B cell (primary cell): ENCODE results near the gene NUBPL. TPM values are rescaled to one million over a fixed set of nuclear protein-coding genes. Genes with fewer than 3 reads are reported as not detected.

ENCODE experiments used
- ATAC-seq: fragments of 200-7000 bp; cut with Tn5 transposase; one replicate; pipeline ENCODE4 v1.10.0; 2021; ENCODE audit warnings: low read depth, mild to moderate bottlenecking, moderate number of reproducible peaks, moderate library complexity
- CTCF ChIA-PET: fragments of 350-600 bp; sonication (Branson Sonifier 250); formaldehyde crosslinking; loops from one replicate; lab custom pipeline; 2021; ENCODE audit warnings: antibody characterized with exemption, inconsistent platforms; lab: Charles Lee
- POLR2A ChIA-PET: fragments of 350-600 bp; sonication (Branson Sonifier 250); formaldehyde crosslinking; loops from one replicate; lab custom pipeline; 2021; ENCODE audit warnings: antibody characterized with exemption; lab: Charles Lee
- DNase-seq: peaks from one replicate; pipeline ENCODE4 v3.0.0; 2013
- H2AFZ ChIP-seq: 2 replicates; pipeline ENCODE4 v1.6.1; 2012; ENCODE audit warnings: mild to moderate bottlenecking, low read depth, low read length; ENCODE audit not compliant: insufficient read depth, poor library complexity, severe bottlenecking
- H3K27ac ChIP-seq, 2 donors: 1 replicate in 1 of 2; 2 replicates in 1 of 2; pipeline ENCODE4 v1.5.1; 2012 to 2013; ENCODE audit warnings: low read length in 2 of 2, mild to moderate bottlenecking in 2 of 2, moderate library complexity in 1 of 2
- H3K27me3 ChIP-seq, 4 experiments: fragments of 200-600 bp in 1 of 4; sonication (generic) in 1 of 4; replicated peaks in 1 of 4; 1 replicate in 2 of 4; 2 replicates in 2 of 4; pipeline versions ENCODE4 v1.6.1 to v1.7.0; 2013 to 2016; ENCODE audit warnings: low read length in 3 of 4, mild to moderate bottlenecking in 2 of 4, mixed read lengths in 1 of 4, moderate library complexity in 1 of 4; ENCODE audit not compliant: insufficient read depth in 4 of 4, control insufficient read depth in 3 of 4; ENCODE audit errors: control extremely low read depth in 1 of 4
- H3K36me3 ChIP-seq, 2 experiments: replicated peaks in 1 of 2; 1 replicate in 1 of 2; 2 replicates in 1 of 2; pipeline versions ENCODE4 v1.6.1 to v1.7.1; 2013; ENCODE audit warnings: low read length in 1 of 2; ENCODE audit not compliant: insufficient read depth in 2 of 2, control insufficient read depth in 1 of 2; ENCODE audit errors: control extremely low read depth in 1 of 2, extremely low read depth in 1 of 2
- H3K4me1 ChIP-seq, 2 donors: fragments of 200-600 bp in 1 of 2; sonication (generic) in 1 of 2; 1 replicate in 1 of 2; 2 replicates in 1 of 2; pipeline versions ENCODE4 v1.5.1 to v1.6.1; 2013 to 2017; ENCODE audit warnings: low read length in 2 of 2; ENCODE audit not compliant: control insufficient read depth in 2 of 2, insufficient read depth in 2 of 2
- H3K4me2 ChIP-seq: replicated peaks from 2 replicates; pipeline ENCODE3; 2012; ENCODE audit warnings: mild to moderate bottlenecking, low read depth, low read length; ENCODE audit not compliant: poor library complexity, severe bottlenecking
- H3K4me3 ChIP-seq, 5 experiments: fragments of 200-600 bp in 1 of 5; sonication (generic) in 1 of 5; 1 replicate in 3 of 5; 2 replicates in 2 of 5; pipeline versions ENCODE4 v1.5.1 to v1.7.0; 2011 to 2016; ENCODE audit warnings: low read length in 4 of 5, mild to moderate bottlenecking in 4 of 5, low read depth in 2 of 5, control low read depth in 1 of 5, moderate library complexity in 1 of 5; ENCODE audit not compliant: insufficient read depth in 1 of 5; ENCODE audit errors: control extremely low read depth in 1 of 5, extremely low read depth in 1 of 5
- H3K79me2 ChIP-seq: fragments of 200-600 bp; sonication (generic); one replicate; pipeline ENCODE4 v1.6.0; 2016; ENCODE audit warnings: low read length; ENCODE audit not compliant: control insufficient read depth, insufficient read depth
- H3K9ac ChIP-seq: fragments of 200-600 bp; sonication (generic); 2 replicates; pipeline ENCODE4 v1.6.1; 2017; ENCODE audit warnings: mild to moderate bottlenecking, low read length, moderate library complexity
- H3K9me3 ChIP-seq, 3 donors: one replicate each; pipeline versions ENCODE4 v1.6.1 to v1.7.1; 2013; ENCODE audit warnings: low read length in 2 of 3; ENCODE audit not compliant: control insufficient read depth in 2 of 3, insufficient read depth in 1 of 3; ENCODE audit errors: control extremely low read depth in 1 of 3
- H4K20me1 ChIP-seq: 2 replicates; pipeline ENCODE4 v1.6.0; 2012; ENCODE audit warnings: mild to moderate bottlenecking, low read length; ENCODE audit not compliant: insufficient read depth, control insufficient read depth, poor library complexity, severe bottlenecking
- H3K27ac Mint-ChIP-seq: one replicate; pipeline ENCODE4 v1.8.0; 2021; ENCODE audit warnings: mixed read lengths
- H3K27me3 Mint-ChIP-seq: one replicate; pipeline ENCODE4 v1.8.0; 2021; ENCODE audit warnings: mixed read lengths
- H3K4me1 Mint-ChIP-seq: one replicate; pipeline ENCODE4 v1.8.0; 2021; ENCODE audit warnings: mixed read lengths
- H3K4me3 Mint-ChIP-seq: one replicate; pipeline ENCODE4 v1.8.0; 2021; ENCODE audit warnings: mixed read lengths
- H3K9me3 Mint-ChIP-seq: one replicate; pipeline ENCODE4 v1.8.0; 2022; ENCODE audit warnings: mixed read lengths; ENCODE audit not compliant: insufficient read depth
- CTCF ChIP-seq: fragments of 200-600 bp; IDR thresholded peaks from one replicate; pipeline ENCODE4 v1.8.0; 2022; ENCODE audit warnings: antibody characterized with exemption, mild to moderate bottlenecking
- EZH2 ChIP-seq: IDR thresholded peaks from 2 replicates; pipeline ENCODE4 v1.6.1; 2012; ENCODE audit warnings: borderline replicate concordance, low read depth, mild to moderate bottlenecking, moderate library complexity, low read length; ENCODE audit not compliant: insufficient read depth, poor library complexity, severe bottlenecking
- WGBS: methylation state at CpG from one replicate; pipeline ENCODE4 v1.1.5; 2013; ENCODE audit warnings: missing lambda C conversion rate; ENCODE audit not compliant: insufficient coverage; 5-methylcytosine and 5-hydroxymethylcytosine counted together
- intact Hi-C: fragments of 100-400 bp; cut with micrococcal nuclease; formaldehyde crosslinking; loops from one replicate; pipeline ENCODE4 v1.10.0; 2022
- polyA plus RNA-seq: library from polyadenylated mRNA; depleted of rRNA; stranded (reverse); fragments of >200 nt; gene quantifications from 2 replicates; pipeline ENCODE4 v1.2.3, GENCODE V29; 2012
- total RNA-seq, 2 donors: library from RNA; stranded (reverse); fragments of 120-200 nt in 1 of 2; gene quantifications; 1 replicate in 1 of 2; 2 replicates in 1 of 2; pipeline versions ENCODE4 v1.2.3 to v1.2.4, GENCODE V29; 2013 to 2022

Gene NUBPL
- total and polyA plus RNA-seq, 2 donors (not counting 1 experiment from before 2014, with no cell fraction given), result 1.9 to 14.2 TPM

- Histone ChIP-seq H3K27ac (no peak overlapping the region), H3K27me3 (no peaks in the 10 kb centered on the region), H2AFZ (no peak overlapping the region), H3K79me2 (no peaks in the 10 kb centered on the region), H3K9me3 (no peaks in the 10 kb centered on the region), H4K20me1 (no peaks in the 10 kb centered on the region), H3K4me3 (no peak overlapping the region), H3K4me1 (peaks cover 0 to 6% of the 10 kb centered on the region in 2 donors), H3K9ac (no peak overlapping the region), H3K36me3 (no peaks in the 10 kb centered on the region), H3K4me2 (no peak overlapping the region)
- DNase-seq (no peak), ATAC-seq (no peak)
- intact Hi-C loops, result no loop called here
- CTCF ChIA-PET, result no interaction called here
- Mint-ChIP-seq H3K4me3 (no peak overlapping the region), H3K4me1 (peaks cover 11% of the 10 kb centered on the region), H3K27ac (no peak overlapping the region), H3K9me3 (no peaks in the 10 kb centered on the region), H3K27me3 (no peaks in the 10 kb centered on the region)
- TF ChIP-seq CTCF (no peak), EZH2 (no peak)
- POLR2A ChIA-PET, result no interaction called here
These were observed 30.9 kb downstream of the NUBPL start for GRCh38 chr14:31592122-31592521.

DNA sequence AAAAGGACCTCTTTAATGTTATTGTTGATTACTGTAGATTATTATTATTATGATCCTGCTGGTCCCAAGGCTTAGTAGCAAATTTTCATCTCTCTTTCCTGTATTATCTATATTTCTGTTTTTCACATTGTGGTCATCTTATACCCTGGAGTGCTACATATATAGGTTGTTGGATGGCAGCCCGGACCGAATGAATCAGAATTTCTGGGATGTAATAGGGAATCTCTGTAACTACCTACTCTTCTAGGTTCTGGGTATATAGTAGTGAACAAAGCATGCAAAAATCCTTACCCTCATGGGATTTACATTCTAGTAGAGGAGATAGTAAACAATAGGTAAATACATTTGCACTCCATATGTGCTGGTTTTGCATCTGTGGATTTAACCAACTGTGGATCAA, 31.4 kb downstream of the NUBPL start:
- no CpG with 5 or more reads among the region's 2 CpGs for WGBS
- ChIA-PET POLR2A (no interaction called here), CTCF (no interaction called here)
- Histone ChIP-seq H3K36me3 (no peaks in the 10 kb centered on the region), H3K27me3 (no peaks in the 10 kb centered on the region), H3K9ac (no peak overlapping the region), H2AFZ (no peak overlapping the region), H3K9me3 (no peaks in the 10 kb centered on the region), H3K4me2 (no peak overlapping the region), H3K27ac (no peak overlapping the region), H3K4me3 (no peak overlapping the region), H3K79me2 (no peaks in the 10 kb centered on the region), H4K20me1 (no peaks in the 10 kb centered on the region), H3K4me1 (peaks cover 0 to 6% of the 10 kb centered on the region in 2 donors)
- no peak overlapping the region for H3K27ac Mint-ChIP-seq
- H3K4me1 Mint-ChIP-seq, result peaks cover 11% of the 10 kb centered on the region
- H3K27me3 Mint-ChIP-seq, result no peaks in the 10 kb centered on the region
- no peak for DNase-seq
- no peaks in the 10 kb centered on the region for H3K9me3 Mint-ChIP-seq
- ATAC-seq, result no peak
- no peak overlapping the region for H3K4me3 Mint-ChIP-seq
- TF ChIP-seq EZH2 (no peak), CTCF (no peak)
- intact Hi-C loops, result no loop called here
